CD4-positive, alpha-beta T cell treated with Interleukin-10 for 1 hour (primary cell): ENCODE data around the gene RPRD2.
"Not testable (repeated sequence)": the region's sequence is repeated elsewhere in the genome, so short reads cannot be mapped to it uniquely, and the experiment has no call there.

Experiments used
- DNase-seq: peaks from one replicate; pipeline ENCODE4 v3.0.0-alpha.2; 2020

Gene RPRD2

DNA sequence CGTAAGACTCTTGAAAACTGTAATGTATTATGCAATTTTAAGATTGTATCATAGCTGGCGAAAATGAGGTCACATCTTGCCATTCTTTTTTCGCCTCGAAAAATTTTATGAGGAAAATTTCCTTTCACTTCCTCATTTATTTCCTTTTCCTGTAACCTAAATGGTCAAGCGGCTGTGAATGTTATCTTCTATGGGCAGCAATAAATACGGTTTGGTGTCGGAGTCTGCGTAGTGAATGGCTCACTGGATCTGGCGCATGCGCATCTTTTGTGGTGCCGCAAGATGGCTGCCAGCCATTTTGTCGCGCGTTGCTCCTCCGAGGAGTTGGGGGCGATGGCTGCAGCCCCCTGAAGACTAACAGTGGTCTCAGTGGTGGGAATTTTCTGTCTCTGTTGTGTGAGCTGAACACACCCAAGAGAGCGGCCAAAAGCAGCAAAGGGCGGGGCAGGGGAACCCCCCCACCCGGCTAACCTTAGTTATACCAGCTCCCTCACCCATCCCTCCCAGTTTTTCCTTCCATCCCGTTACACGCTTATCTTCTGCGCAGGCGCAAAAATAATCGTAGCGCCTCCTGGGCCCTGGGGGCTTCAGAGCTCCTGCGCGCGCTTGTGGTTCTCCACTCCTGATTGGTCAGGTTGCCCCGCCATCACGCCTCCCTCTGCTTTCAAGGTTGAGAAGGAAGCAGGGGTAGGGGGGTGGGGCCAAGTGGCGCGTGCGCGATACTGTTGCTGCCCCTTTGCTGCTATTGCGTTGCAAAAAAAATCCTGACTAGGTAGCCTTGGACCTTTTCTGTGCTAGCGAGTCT is at the start of gene RPRD2:
Gene RPRD2, plus strand, starts transcription at position 722 of the 805 bp plus-strand sequence. CDS start 568 bp downstream, outside the sequence.
- peak; percentile 99 for DNase-seq

DNA sequence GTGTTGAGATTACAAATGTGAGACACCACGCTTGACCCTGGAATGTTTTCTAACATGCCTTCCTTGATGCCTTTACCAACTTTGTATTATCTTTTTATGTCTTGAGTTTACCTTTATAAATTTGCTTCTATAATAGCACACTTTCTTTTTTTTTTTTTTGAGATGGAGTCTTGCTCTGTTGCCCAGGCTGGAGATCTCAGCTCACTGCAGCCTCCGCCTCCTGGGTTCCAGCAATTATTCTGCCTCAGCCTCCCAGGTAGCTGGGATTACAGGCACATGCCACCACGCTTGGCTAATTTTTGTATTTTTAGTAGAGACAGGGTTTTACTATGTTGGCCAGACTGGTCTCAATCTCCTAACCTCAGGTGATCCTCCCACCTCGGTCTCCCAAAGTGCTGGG is 49.3 kb upstream of the RPRD2 start:
- not testable (repeated sequence) for DNase-seq

DNA sequence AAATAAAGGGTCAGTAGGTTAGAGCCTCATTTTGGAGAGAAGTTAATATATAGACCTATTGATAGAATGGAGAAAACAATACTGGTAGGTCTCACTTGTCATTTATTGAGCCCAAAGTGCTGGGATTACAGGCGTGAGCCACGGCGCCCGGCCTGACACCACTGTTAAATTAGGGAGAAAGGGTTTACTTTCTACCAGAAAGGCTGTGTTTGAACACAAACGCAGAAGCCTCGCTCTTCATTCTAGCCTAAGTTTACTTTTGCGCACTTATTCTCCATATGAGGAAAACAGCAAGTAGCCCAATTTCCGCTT is 43.3 kb upstream of the RPRD2 start:
- DNase-seq: no peak

DNA sequence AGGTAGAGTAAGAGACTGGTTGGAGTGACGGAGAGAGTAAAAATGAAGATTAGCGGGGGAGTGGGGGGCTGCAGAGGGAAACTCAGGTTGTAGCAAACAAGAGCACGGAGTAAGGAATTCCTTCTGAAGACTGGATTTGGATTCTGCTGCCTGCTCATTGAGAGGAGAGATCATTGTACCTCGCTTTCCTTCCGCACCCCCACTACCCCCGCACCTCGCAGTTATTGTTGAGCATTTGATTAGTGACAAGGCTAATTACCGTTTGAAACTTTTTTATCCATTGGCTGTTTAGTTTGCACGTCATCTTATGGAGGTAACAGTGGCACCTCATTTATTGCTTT is 42.2 kb upstream of the RPRD2 start:
- DNase-seq: peak; percentile 32

DNA sequence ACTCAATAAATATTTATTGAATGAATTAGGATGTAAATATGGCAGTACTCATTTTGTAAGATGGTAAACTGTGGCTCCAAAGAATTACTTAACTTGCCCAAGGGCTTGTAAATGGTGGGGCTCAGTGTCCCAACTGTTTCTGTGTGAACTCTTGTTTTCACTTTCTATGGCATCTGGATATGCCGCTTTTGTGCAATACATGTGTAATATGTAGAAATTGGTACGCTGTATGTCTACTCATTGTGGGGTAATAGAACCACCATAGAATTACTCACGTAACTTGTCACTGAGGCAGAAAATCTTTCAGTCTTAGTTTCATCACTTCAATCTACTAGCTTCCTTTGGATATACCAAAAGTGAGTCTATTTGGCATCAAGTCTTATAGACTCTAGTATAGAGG is 41.6 kb upstream of the RPRD2 start:
- peak; percentile 19 for DNase-seq

DNA sequence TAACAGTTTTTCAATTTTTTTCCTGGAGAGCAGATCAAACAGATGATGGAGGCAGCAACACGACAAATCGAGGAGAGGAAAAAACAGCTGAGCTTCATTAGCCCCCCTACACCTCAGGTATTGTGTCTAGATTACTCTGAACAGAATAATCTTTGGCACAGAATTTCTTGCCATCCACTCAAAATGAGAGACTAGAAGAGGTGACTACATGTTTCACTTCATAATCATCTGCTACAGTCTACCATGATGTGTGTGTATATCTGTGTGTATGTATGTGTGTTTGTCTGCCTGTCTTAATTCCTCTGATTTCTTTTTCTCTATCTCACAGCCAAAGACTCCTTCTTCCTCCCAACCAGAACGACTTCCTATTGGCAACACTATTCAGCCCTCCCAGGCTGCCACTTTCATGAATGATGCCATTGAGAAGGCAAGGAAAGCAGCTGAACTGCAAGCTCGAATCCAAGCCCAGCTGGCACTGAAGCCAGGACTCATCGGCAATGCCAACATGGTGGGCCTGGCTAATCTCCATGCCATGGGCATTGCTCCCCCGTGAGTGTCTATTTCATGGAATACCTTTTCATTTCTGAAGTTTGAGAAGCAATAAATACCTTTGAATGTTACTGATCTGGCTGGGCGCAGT is 31.2 kb upstream of the RPRD2 start:
- no peak for DNase-seq

DNA sequence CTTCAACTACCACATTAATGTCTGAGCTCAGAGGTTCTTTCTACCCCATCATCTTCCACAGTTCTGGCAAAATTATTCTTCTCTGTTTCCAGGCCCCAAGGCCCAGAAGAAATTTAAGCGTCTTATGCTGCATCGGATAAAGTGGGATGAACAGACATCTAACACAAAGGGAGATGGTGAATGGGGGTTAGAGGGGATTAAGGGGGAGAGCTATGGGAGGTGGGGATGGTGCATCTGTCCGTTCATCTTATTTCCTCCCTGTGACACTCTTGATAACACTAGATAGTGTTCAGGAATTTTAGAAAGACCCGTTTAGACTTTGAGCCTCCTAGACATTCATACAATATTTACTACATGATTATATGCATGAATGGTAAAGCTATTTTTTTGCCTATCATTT is 17.6 kb upstream of the RPRD2 start:
- no peak for DNase-seq

DNA sequence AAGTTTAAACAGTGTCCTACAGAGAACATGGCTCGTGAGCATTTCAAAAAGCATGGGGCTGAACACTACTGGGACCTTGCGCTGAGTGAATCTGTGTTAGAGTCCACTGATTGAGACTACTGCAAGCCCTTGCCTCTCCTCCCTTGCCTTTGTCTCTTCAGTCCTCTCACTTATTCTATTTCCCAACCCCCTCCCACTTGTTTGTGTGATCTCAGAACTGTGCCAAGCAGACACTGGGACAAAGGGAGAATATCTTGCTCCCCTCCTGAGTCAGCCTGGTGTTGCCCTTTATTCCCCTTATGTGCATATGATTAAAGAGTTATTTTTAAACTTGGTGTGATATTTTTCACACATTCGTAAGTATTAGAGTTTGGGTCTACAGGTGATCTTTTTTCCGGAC is 11.1 kb upstream of the RPRD2 start:
- DNase-seq: no peak

DNA sequence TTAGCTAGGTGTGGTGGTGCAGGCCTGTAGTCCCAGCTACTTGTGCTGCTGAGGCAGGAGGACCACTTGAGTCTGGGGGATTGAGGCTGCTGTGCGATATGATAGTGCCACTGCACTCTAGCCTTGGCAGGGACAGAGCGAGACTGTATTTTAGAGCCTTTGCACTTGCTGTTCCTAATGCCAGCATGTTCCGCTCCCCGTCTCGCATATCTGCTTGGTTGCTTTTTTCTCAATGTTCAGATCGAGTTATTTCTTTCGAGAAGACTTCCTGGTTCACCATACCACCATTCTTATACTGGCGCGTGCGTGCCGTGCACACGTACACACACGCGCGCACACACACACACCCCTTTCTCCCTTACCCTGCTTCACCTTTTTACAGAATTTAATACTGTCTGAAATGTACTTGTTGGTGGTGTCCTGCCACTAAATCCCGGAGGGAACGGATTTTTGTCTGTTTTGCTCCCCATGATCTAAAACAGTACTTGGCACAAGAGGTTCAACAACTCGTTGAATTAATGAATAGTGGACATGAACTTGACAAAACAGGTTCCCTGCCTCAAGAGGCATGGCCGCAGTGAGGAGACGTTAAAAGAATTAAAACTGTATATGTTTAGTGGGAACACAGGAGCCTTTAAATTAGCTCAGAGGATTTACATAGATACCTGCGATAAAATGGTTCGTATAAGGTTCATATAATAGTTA is 1.1 kb upstream of the RPRD2 start:
- DNase-seq: peak; percentile 49

DNA sequence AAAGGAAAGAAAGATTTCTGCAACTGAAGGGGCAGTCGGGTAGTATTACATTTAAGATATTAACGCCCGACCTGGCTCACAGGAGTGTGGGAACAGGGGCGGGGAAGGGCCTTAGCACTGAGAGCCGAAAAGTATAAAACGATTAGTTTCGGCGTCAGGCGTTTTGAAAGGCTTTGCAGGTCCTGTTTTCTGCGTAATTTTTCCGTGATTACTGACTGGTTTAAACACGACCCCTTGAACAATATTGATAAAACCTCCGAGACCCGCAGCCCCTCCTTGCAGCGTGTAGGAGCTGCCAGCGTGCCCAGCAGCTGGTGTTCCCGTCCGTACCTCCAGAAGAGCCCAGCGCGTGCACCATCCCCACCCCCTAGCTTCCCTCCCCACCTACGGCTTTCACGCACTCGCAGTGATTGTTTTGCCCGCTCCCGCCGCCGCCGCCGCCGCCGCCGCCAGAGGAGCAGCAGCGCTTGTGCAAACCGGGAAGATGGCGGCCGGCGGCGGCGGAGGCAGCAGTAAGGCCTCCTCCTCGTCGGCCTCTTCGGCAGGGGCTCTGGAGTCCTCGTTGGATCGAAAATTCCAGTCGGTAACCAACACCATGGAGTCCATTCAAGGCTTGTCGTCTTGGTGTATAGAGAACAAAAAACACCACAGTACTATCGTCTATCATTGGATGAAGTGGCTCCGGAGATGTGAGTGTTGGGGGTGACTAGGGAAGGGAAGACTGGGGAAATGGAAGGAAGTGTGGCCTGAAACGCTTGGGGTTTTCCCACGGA is 470 bp downstream of the RPRD2 start:
- DNase-seq: peak; percentile 80

DNA sequence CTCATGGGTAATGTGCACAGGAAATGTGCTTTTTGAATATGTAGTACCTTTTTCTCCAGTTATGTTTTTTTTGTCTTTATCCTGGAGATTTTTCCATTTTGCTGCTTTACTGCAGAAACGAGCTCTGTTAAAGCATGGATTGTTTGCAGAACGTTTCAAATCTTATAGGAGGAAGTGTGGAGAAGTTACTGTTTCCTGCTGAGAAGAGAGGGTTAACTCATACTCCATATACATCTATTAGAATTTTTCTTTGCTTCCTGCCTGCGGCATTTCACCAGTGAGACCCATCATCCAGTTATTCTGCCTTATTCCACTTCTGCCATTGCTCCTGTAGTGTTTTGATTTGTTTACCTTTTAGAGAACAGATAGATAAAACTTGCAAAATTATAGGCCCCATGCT is 2.0 kb downstream of the RPRD2 start:
- DNase-seq: peak; percentile 20

DNA sequence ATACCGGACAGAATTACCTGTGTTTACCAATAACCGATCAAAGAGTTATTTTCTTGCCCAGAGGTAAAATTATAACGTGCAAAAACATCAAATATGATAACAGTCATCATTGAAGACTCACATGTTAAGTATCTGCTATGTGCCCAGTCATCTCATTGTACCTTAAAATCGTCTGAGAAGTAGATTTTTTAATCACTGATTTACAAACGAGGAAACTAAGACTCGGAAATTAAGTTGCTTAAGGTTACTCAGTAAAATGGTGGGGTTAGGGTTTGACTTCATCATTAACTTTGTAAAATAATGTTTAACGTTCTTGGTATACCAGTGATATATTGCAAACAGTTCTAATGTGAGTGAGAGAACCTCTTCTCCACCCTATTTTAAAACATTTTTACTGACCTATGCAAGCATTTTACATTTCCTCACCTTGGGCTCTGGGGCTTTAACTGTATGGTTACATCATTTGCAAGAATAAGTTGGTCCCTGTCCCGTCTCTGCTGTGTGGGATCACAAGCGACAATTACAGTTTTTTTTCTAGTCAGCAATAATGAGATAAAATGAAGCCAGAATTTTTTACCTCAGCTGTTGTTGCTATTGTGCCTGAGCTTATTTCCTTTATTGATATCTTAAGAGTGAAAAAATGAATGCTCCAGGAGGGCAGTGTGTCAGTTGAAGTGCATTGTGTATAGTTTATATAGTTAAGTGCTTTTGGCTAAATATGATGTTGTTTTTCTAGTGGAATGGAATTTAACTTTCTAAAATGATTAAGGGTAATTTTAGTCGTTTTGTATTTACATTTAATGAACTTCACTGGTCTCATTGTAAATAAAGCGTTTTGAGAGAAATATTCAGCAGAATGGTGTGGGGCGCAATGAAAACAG is 2.7 kb downstream of the RPRD2 start:
- DNase-seq: peak; percentile 4

DNA sequence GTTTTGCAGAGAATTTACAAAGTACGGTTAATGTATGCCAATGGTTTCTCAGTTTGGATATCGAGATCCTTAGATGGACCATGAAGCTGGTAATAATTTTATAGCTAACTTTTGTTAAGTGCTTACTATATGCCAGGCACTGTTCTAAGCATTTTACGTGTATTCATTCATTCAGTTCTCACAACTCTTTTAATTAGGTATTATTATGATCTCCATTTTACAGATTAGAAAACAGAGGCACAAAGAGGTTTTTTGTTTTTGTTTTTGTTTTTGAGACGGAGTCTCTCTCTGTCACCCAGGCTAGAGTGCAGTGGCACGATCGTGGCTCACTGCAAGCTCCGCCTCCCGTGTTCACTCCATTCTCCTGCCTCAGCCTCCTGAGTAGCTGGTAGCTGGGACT is 7.2 kb downstream of the RPRD2 start:
- no peak for DNase-seq

DNA sequence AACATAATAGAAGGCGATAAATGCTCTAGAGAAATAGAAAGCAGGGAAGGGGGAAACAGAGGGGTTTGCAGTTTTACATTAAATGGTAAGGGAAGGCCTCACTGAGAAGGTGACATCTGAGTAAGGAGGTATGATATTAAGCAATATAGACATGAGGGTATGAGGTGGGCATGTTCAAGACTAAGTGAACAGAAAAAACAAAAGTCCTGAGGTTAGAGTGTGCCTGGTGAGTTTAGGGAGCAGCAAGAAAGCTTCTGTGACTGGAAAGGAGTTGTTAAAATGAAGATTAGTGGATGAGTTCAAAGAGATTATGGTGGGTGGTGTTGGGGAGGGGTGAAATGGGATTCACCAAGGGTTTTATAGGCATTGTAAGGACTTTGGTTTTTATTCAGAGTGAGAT is 8.6 kb downstream of the RPRD2 start:
- no peak for DNase-seq

DNA sequence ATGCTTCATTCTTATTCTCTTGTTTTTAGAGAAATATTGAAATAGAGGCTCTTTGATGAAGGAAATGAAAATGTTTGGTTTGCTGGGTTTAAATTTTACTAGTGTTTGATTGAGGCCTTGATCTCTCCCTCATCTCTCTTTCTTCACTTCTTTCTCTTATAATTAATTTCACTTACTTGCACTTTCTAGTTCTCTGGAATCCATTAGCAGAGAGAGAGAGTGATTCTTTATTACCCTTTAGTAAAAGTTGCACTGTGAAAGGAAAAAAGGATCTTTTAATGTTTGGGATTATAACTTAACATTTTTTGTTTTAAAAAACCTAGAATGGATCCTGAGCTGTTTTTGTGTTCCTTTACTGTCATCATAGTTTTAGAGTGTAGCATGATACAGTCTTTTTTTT is 12.2 kb downstream of the RPRD2 start:
- no peak for DNase-seq

DNA sequence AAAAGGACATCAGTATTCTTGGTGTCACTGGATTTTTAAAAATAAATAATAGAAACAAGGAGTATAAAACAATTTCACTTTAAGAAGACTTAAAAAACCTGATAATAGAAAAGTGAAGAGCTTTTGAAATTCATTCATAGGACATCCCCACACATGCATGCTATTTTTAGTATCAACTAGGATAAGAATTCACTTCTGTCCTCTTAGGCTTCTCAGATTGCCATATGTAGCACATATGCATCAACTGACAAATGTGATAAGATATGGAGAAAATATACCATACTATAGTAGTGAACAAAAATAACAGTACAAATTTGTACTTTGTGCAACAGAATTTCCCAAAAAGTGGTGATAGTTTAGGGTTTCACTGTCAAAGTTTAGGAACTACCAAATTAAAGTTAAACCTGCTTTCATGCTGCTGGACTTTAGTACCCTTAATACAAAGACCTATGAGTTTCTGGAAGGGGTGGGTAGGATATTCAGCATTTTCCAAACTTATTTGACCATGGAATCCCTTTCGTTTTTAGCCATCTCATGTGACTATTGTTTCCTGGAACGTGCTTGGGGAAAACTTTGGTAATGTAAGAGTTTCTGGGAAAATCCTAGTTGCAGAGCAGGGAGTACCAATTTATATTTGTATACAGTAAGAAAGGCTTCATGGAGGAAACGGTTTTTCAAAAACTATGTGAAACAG is 19.8 kb downstream of the RPRD2 start:
- DNase-seq: no peak

DNA sequence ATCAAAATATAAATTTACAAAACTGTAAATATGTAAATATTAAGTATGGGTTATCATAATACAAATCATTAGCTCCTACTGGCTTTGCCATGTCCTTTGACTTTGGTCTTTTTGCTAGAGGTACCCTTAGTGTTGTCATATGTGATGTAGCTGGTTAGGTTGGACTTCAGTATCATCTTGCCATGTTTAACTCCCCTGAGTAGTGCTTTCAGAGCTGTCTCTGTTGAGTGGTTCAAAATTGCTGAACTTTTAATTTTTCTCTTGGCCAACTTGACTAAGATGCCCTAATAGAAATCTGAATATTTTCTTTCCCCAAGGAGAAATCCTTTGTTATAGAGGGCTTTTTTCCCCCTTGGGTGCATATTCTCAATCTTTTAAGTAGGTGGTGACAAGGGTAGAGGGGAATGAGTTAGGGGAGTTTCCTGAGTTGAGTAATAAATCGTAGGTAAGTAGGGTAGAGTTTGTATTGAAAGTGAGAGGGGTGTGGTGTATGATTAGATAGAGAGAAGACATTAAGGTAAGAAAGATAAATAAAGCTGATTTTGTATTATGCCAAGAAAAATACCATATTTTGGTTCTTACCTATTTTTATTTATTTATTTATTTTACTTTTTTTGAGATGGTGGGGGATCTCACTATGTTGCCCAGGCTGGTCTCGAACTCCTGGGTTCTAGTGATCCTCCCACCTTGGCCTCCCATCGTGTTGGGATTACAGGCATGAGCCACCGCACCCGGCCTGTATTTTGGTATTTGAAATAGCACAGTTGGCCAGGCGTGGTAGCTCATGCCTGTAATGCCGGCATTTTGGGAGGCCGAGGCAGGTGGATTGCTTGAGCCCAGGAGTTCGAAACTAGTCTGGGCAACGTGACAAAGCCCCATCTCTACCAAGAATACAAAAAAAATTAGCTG is 21.8 kb downstream of the RPRD2 start:
- DNase-seq: no peak

DNA sequence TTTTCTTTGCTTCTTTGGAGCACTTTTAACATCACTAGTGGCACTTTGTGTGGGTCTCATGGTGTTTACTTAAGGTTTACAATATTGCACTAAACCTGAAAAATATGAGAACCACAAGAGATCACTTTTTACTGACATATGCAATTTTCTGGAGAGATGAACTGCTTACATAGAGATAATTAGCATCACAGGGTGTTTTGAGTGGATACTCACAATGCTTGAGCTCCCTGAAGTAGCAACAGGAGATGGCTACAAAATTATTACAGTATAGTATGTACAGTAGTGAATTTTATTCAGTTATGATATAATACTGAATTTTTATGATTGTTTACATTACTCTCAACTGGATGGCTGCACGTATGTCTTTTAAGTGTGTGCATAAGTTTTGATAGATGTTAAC is 22.6 kb downstream of the RPRD2 start:
- no peak for DNase-seq

DNA sequence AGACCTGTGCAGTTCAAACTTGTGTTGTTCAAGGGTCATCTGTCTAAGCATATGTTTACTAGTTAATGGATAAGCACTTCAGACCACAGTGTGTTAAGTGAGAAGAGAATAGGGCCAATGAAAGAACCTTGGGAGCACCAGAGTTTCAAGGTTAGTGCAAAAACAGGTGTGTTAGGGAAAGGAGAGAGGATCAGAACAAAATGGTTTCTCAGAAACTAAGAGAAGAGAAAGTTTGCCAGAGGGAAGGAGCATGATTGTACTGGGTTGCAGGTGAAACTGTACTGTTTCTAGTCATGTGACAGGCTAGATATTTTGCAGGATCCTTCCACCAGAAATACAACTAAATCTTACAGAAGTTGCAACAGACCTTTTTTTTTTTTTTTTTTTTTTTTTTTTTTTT is 23.3 kb downstream of the RPRD2 start:
- DNase-seq: no peak

DNA sequence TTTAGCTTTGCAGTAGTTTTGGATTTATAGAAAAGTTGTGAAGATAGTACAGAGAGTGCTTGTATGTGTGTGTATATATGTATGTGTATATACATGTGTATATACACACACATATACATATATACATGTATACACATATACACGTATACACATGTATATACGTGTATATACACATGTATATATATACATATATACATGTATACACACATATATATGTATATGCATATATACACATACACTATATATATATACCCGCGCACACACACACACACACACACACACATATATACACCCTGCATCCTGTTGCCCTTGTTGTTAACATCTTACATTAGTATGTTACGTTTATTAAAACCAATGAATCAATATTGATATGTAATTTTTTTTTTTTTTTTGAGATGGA is 24.3 kb downstream of the RPRD2 start:
- DNase-seq: no peak

DNA sequence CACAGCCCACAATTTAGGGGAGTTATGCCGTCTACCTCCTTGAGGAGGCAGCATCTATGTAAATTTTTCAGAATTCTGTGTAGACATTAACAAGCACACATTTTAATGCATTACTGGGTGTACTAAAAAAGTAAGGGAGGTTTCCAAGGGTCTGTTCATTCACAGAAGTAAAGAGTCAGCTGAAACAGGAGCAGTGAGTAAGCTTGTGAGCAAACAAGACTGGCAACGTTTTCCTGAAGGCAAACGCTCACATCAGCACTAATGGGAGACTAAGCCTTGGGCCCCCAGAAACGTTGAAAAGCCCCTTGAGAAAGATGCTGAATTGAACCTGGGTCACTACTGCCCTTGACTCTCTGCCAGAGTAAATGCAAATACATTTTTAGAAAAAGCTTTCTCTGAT is 25.7 kb downstream of the RPRD2 start:
- DNase-seq: no peak
